ENCODE data around the gene SNRPB. TPM values are rescaled to one million over a fixed set of nuclear protein-coding genes. Genes with fewer than 3 reads are reported as not detected.
A peak's percentile ranks its signal among the peaks of the same experiment; 100 is the strongest.

The SNRPB gene
- total and polyA plus RNA-seq, 2 of the 13 experiments (the other 11 are each of a cell fraction or from before 2014, with no cell fraction given) = 473 to 844 TPM

DNA sequence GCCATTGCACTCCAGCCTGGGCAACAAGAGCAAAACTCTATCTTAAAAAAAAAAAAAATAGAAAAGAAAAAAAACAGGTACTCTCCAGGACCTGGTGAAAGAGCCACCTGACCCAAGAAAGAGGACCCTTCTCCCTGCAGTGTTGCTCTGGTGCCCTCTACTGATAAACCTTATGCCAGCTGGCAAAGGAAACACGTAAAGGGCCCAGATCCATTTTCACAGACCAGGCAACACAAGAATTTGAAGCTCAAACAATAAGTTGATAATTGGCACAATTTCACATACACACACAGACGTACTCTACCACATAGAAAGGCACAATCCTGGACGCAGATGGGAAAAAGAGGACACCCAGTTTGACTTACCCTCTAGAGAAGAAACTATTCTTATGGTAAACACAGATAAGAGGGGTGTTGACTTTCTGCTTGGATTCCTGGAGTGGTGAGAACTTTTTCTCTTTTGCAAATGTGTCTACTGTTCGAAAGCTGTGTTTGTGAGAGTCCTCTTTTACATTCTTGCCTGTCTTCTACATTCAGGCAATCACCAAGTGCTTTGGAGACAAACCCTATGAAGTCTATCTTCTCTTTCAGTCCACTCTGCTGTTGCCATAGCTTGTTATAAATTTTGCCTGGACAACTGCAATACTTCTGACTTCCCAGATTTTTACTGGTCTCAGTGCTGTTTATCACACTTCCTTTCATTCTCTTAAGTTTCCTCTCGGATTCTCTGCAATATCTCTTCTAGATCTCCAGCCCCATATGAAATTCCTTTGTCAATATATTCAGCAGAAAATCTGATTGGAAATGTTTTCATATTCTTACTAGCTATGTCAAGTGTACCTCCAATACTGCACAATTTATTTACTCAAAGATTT, 6.4 kb upstream of the SNRPB start (continued):
- TF ChIP-seq, protein P1, sequence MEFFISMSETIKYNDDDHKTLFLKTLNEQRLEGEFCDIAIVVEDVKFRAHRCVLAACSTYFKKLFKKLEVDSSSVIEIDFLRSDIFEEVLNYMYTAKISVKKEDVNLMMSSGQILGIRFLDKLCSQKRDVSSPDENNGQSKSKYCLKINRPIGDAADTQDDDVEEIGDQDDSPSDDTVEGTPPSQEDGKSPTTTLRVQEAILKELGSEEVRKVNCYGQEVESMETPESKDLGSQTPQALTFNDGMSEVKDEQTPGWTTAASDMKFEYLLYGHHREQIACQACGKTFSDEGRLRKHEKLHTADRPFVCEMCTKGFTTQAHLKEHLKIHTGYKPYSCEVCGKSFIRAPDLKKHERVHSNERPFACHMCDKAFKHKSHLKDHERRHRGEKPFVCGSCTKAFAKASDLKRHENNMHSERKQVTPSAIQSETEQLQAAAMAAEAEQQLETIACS (CRISPR knock-in tag; IDR thresholded peaks at IDR 0.05) = no peak
- TF ChIP-seq, protein P2, sequence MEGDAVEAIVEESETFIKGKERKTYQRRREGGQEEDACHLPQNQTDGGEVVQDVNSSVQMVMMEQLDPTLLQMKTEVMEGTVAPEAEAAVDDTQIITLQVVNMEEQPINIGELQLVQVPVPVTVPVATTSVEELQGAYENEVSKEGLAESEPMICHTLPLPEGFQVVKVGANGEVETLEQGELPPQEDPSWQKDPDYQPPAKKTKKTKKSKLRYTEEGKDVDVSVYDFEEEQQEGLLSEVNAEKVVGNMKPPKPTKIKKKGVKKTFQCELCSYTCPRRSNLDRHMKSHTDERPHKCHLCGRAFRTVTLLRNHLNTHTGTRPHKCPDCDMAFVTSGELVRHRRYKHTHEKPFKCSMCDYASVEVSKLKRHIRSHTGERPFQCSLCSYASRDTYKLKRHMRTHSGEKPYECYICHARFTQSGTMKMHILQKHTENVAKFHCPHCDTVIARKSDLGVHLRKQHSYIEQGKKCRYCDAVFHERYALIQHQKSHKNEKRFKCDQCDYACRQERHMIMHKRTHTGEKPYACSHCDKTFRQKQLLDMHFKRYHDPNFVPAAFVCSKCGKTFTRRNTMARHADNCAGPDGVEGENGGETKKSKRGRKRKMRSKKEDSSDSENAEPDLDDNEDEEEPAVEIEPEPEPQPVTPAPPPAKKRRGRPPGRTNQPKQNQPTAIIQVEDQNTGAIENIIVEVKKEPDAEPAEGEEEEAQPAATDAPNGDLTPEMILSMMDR (CRISPR knock-in tag; IDR thresholded peaks at IDR 0.05) = peak; percentile 80
- TF ChIP-seq, protein P3, sequence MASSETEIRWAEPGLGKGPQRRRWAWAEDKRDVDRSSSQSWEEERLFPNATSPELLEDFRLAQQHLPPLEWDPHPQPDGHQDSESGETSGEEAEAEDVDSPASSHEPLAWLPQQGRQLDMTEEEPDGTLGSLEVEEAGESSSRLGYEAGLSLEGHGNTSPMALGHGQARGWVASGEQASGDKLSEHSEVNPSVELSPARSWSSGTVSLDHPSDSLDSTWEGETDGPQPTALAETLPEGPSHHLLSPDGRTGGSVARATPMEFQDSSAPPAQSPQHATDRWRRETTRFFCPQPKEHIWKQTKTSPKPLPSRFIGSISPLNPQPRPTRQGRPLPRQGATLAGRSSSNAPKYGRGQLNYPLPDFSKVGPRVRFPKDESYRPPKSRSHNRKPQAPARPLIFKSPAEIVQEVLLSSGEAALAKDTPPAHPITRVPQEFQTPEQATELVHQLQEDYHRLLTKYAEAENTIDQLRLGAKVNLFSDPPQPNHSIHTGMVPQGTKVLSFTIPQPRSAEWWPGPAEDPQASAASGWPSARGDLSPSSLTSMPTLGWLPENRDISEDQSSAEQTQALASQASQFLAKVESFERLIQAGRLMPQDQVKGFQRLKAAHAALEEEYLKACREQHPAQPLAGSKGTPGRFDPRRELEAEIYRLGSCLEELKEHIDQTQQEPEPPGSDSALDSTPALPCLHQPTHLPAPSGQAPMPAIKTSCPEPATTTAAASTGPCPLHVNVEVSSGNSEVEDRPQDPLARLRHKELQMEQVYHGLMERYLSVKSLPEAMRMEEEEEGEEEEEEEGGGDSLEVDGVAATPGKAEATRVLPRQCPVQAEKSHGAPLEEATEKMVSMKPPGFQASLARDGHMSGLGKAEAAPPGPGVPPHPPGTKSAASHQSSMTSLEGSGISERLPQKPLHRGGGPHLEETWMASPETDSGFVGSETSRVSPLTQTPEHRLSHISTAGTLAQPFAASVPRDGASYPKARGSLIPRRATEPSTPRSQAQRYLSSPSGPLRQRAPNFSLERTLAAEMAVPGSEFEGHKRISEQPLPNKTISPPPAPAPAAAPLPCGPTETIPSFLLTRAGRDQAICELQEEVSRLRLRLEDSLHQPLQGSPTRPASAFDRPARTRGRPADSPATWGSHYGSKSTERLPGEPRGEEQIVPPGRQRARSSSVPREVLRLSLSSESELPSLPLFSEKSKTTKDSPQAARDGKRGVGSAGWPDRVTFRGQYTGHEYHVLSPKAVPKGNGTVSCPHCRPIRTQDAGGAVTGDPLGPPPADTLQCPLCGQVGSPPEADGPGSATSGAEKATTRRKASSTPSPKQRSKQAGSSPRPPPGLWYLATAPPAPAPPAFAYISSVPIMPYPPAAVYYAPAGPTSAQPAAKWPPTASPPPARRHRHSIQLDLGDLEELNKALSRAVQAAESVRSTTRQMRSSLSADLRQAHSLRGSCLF (CRISPR knock-in tag; IDR thresholded peaks at IDR 0.05; ENCODE audit: borderline replicate concordance) = no peak
- TF ChIP-seq, protein P4, sequence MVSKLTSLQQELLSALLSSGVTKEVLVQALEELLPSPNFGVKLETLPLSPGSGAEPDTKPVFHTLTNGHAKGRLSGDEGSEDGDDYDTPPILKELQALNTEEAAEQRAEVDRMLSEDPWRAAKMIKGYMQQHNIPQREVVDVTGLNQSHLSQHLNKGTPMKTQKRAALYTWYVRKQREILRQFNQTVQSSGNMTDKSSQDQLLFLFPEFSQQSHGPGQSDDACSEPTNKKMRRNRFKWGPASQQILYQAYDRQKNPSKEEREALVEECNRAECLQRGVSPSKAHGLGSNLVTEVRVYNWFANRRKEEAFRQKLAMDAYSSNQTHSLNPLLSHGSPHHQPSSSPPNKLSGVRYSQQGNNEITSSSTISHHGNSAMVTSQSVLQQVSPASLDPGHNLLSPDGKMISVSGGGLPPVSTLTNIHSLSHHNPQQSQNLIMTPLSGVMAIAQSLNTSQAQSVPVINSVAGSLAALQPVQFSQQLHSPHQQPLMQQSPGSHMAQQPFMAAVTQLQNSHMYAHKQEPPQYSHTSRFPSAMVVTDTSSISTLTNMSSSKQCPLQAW (CRISPR knock-in tag; IDR thresholded peaks at IDR 0.05) = no peak
- TF ChIP-seq, protein P5, sequence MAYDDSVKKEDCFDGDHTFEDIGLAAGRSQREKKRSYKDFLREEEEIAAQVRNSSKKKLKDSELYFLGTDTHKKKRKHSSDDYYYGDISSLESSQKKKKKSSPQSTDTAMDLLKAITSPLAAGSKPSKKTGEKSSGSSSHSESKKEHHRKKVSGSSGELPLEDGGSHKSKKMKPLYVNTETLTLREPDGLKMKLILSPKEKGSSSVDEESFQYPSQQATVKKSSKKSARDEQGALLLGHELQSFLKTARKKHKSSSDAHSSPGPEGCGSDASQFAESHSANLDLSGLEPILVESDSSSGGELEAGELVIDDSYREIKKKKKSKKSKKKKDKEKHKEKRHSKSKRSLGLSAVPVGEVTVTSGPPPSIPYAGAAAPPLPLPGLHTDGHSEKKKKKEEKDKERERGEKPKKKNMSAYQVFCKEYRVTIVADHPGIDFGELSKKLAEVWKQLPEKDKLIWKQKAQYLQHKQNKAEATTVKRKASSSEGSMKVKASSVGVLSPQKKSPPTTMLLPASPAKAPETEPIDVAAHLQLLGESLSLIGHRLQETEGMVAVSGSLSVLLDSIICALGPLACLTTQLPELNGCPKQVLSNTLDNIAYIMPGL (CRISPR knock-in tag; IDR thresholded peaks at IDR 0.05; ENCODE audit: borderline replicate concordance in 1 of 2, low read depth in 1 of 2) = peak in 1 of 2 experiments; percentile 22; a peak in 1 of 4 replicates
- TF ChIP-seq GATAD2A (CRISPR knock-in tag; IDR thresholded peaks at IDR 0.05) (0 out of 2 replicates have a peak, but pooled peaks have one; percentile 25), ELF3 (CRISPR knock-in tag; IDR thresholded peaks at IDR 0.05) (peak; percentile 4; the same call in 1 of the 2 replicates), CBFB (CRISPR knock-in tag; IDR thresholded peaks at IDR 0.05) (no peak), BORCS8-MEF2B (CRISPR knock-in tag; IDR thresholded peaks at IDR 0.05) (no peak), ADNP (CRISPR knock-in tag; IDR thresholded peaks at IDR 0.05) (no peak)
